HT-29 (cell line): ENCODE measurements around the gene ACSF3. TPM values are rescaled to one million over a fixed set of nuclear protein-coding genes. Genes with fewer than 3 reads are reported as not detected.
"Not testable (repeated sequence)": the region's sequence is repeated elsewhere in the genome, so short reads cannot be mapped to it uniquely, and the experiment has no call there.

ENCODE experiments used
- DNase-seq: peaks from one replicate; pipeline ENCODE4 v3.0.0-alpha.2; 2015; ENCODE audit warnings: low spot score
- total RNA-seq: library from RNA; depleted of rRNA; stranded (reverse); fragments of >200 nt; shearing (Covaris generic); gene quantifications from 2 replicates; pipeline ENCODE4 v1.2.3, GENCODE V29; 2014

The ACSF3 gene
- total RNA-seq, 1 experiment from 2014 or later, result 43.5 TPM

DNA sequence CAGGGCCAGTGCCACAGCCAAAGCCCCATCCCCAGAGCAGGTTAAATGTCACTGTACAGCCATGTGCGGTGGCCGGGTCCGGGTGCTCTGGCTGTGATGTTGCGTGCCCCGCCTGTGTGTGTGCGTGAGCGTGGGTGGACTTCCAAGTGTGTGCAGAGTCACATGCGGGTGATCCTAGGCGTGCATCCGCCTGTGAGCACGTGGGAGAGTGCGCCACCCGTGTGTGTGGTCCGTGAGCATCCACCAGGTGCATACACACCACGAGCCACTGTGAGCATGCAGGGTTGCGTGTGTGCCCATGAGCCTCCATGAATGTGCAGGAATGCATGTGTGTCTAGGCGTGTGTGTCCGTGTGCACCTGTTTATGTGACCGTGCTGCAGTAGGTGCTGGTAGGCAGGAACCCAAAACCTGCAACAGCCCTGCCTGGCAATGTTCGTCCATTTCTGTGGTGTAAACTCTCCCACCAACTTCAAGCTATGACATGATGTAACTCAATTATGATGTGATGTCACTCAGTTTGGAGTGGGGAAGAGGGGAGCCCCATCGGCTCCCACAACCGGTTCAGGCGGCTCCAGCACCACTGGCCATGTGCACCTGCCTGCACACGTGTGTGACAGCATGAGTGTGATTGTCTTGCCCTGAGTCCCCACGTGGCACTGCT lies 37.6 kb upstream of the ACSF3 start:
- no peak for DNase-seq

DNA sequence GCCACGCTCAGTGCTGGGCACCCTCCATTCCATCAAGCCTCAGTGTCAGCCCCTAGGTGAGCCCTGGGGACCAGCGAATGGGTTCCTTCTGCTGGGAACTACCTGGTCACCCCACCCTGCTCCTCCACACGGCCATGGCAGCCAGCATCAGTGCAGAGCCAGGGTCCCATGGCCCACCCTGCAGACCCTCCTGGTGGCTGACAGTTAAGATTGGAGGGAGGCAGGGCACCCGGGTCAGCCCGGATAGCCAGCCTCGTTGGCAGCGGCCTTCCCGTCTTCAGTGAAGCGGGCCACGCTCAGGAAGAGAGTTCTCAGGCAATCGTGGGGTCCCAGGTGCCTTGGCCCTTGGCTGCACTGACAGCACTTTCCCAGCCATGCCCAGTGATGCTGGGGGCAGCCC lies 37.1 kb upstream of the ACSF3 start:
- no peak for DNase-seq

DNA sequence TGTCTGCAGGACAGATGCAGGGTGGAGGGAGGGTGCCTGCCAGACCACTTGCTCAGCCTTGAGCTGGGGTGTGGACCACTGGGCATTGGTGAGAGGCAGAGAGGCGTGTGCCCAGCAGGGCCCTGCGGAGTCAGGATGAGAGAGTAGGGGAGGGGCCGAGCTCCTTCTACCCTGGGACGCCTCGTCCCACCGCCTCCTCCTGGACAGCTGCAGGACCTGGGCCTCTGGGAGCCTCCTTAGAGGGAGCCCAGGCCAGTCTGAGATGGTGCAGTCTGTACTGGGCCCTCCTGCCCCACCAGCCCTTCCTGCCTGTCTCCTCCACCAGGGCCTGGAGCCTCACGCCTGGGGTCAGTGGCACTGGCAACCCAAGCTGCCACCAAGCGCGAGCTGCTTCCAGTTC lies 35.9 kb upstream of the ACSF3 start:
- no peak for DNase-seq

DNA sequence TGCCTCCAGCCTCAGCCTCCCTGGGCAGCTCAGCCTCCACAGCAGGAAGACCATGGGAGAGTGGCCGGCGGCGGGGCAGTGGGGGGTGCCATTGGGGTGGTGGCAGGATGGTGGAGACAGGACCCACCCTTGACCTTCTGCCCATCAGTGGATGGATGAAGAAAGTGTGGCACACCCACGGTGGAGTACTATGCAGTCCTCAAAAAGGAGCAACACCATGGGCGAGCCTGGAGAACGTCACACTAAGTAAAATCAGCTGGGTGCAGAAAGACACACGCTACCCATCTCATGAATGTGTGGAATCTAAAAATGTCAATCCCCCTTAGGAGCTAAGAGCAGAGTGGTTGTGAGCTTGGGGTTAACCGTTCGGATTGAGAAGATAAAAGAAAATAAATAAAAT lies 34.8 kb upstream of the ACSF3 start:
- no peak for DNase-seq

DNA sequence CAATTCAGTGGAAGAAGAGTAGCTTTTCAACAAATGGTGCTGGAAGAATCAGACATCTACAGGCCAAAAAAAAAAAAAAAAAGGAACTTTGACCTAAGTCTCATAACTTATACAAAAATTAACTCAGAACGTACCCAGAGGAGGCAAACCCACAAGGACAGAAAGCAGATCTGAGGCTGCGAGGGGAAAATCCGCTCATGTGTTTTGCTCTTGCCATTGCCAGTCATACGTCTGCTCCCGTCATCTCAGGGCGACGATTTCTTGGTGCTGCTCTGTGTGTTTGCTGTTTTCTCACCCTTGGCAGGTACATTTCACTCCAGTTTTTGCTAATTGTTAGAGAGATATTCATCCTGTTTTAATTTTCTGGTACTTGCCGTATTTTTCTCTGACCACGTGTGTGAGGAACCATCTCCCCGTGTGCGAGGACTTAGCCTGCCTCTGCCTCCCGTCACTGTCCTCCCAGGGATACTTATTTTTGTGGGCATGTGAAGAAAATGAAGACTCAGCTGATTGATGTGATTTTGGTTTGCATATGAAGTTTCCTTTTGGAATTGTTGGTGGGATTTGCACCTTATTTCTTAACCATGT lies 33.4 kb upstream of the ACSF3 start:
- no peak for DNase-seq

DNA sequence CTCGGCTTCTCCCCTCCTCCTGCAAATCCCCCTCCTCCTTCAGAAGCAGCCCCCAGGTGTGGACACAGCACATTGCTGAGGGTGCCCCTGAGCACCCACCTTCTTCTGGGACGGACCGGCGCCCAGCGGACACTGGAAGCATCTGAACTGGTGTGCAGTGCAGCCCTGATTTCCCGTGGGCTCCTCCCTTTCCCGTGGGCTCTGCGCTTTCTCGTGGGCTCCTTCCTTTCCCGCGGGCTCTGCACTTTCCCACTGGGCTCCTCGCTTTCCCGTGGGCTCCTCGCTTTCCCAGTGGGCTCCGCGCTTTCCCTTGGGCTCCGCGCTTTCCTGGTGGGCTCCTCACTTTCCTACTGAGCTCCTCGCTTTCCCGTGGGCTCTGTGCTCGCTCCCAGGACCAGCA lies 32.6 kb upstream of the ACSF3 start:
- no peak for DNase-seq

GRCh38 chr16:89061590-89062380 lies 31.9 kb upstream of the ACSF3 start:
- DNase-seq, result no peak

DNA sequence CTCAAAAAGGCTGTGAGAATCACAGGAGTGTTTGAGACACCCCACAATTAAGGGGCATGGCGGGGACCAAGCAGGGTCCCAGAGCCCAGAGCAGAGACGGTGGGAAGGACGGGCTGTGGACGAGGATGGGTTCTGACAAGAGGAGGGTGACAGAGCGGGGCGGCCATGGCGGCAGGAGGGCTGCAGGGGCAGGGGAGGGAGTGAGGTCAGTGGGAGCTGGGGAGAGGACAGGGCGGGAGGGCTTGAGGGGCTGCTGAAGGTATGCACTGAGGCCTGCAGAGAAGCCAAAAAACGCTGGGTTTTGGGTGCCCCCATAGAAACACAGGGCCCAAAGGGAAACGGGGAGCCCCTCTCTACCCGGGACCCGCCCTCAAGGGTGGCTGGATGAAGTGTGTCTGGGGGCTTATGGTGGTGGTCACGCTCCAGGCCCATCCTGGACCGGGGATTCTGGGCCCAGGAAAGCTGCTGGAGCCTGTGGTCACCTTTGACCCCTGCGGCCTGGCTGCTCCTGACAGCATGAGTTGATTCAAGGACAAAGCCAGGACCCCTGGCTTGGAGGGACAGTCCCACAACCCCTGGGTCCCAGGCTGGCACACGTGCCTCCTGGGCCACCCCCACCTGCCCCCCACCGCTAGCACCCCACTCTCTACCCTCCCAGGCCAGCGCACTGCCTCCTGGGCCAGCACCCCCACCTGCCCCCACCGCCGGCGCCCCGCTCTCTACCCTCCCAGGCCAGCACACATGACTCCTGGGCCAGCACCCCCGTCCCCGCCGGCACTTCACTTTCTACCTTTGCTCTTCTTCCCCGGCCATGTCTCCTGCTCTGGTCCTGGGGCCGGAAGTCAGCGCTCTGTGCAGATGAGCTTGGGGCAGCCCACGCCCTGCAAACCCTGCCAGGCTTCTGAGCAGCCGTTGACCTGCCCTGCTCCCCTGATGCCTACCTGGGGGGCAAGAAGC lies 31.0 kb upstream of the ACSF3 start:
- no peak for DNase-seq

DNA sequence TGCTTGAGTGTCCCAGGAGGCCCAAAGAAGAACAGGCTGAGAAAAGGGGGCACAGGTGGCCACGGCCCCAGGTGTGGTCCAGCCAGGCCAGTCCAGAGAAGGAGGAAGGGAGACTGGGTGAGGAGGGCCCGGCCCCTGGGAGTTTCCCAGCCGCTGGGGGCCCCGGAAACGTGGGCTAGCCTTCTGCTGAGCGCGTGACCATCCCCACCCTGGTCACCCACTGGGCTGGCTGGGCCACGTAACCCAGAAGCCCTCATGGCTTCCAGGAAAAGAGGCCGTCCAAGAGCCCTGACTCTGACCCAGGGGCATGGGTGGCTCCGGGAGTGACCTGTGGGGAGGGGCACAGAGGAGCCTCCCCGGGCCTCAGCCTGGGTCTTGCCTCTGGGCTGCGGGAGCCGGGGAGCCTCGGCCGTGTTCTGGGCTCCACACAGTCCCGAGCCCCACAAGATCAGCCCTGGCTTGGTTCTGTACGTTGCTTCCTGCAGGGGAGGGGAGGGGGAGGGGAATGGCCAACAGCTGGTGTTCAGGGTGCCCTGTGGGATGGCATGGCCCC lies 29.8 kb upstream of the ACSF3 start:
- DNase-seq, result no peak

GRCh38 chr16:89064606-89065457 lies 28.8 kb upstream of the ACSF3 start:
- no peak for DNase-seq

DNA sequence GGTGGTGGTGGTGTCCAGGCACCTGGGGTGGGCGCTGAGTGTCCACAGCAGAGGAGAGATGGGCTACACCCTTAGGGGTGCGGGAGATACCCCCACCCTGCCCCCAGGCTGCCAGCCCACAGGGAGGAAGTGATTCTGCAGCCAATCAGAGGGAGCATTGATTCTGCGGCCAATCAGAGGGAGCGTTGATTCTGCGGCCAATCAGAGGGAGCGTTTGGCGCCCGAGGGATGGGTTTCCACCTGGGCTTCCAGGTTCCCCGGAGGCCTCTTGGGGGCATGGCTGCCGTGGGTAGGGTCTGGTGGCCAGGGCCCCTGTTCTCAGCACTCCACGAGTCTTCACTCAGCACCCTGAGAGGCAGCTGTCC lies 28.2 kb upstream of the ACSF3 start:
- no peak for DNase-seq

GRCh38 chr16:89066721-89067120 lies 26.9 kb upstream of the ACSF3 start:
- DNase-seq, result no peak

- no peak for DNase-seq
Observed at GRCh38 chr16:89067677-89068443, 25.8 kb upstream of the ACSF3 start.

DNA sequence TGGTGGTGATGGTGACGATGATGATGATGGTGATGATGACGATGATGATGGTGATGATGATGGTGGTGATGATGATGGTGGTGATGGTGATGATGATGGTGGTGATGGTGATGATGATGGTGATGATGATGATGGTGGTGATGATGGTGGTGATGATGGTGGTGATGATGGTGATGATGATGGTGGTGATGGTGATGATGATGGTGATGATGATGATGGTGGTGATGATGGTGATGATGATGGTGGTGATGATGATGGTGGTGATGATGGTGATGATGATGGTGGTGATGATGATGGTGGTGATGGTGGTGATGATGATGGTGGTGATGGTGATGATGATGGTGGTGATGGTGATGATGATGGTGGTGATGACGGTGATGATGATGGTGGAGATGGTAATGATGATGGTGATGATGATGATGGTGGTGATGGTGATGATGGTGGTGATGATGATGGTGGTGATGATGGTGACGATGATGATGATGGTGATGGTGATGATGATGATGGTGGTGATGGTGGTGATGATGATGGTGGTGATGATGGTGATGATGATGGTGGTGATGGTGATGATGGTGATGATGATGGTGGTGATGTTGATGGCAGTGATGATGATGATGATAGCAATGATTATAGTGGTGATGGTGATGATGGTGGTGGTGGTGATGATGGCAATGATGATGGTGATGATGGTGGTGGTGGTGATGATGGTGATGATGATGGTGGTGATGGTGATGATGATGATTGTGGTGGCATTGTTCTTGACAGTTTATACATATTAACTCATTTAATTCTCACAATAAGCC lies 24.6 kb upstream of the ACSF3 start:
- not testable (repeated sequence) for DNase-seq

GRCh38 chr16:89069920-89070319 lies 23.7 kb upstream of the ACSF3 start:
- no peak for DNase-seq

GRCh38 chr16:89070590-89070989 lies 23.1 kb upstream of the ACSF3 start:
- DNase-seq, result no peak

GRCh38 chr16:89071686-89072547 lies 21.7 kb upstream of the ACSF3 start:
- DNase-seq, result no peak

DNA sequence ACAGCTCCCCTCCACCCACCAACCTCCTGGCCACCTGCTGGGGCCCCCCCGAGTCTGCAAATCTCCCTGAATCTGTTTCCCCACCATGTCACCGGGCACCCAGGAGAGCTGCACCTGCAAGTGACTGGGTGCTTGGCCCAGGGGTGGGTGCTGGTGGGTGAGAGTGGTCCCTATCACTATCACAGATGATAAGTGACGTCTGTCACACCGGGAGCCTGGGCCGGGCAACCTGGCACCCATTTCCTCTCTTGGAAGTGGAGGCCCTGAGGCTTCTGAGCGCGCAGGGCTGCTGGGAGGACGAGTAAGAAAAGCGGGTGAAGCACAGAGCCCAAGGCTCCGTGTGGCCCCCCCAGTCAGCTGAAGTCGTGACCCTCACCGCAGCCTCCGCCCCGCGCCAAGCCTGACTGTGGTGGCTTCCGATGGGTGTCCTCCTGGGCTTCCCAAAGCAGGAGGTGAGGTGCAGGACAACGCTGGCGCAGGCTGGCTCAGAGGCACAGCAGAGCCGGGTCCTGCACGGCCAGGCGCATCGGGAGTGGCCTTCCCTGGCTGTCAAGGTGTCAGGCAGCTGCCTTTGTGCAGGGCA lies 21.0 kb upstream of the ACSF3 start:
- no peak for DNase-seq
